Measurements from ENCODE around the gene SIPA1L3.

The SIPA1L3 gene

DNA sequence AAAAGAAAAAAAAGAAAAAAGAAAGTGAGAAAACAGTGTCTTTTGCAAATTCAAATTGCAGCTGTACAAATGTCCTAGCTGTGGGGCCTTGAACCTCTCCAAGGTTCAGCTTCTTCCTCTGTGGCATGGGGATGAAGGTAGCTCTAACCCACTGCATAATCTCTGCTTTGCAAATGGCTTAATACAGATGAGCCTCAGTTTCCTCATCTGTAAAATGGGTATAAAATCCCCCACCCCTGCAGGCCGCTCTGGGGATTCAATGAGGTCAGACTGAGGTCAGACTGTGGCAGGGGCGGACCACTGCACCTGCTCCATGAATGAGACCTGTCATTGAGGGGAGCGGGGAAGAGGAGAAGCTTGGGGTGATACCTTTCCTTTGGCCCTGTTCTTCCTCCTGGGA lies 311.2 kb downstream of the SIPA1L3 start:
- Histone ChIP-seq H3K9me3 (ENCODE audit: control extremely low read depth in 1 of 5, control insufficient read depth in 4 of 5, insufficient read depth in 2 of 5, low read depth in 1 of 5, low read length in 4 of 5) (no peaks in the 10 kb centered on the region), H3K27me3 (replicated peaks in 2 of 5; ENCODE audit: control insufficient read depth in 4 of 5, insufficient read depth in 5 of 5, low read length in 4 of 5) (peaks cover 5 to 45% (median 7%) of the 10 kb centered on the region in 5 experiments), H3K4me3 (ENCODE audit: control insufficient read depth in 1 of 7, extremely low read depth in 1 of 7, insufficient read depth in 4 of 7, low read depth in 2 of 7, low read length in 6 of 7) (no peak overlapping the region), H3K4me1 (ENCODE audit: control extremely low read depth in 1 of 4, control insufficient read depth in 4 of 4, insufficient read depth in 4 of 4, low read length in 3 of 4) (peaks cover 0 to 22% (median 13%) of the 10 kb centered on the region in 4 experiments), H3K36me3 (ENCODE audit: control insufficient read depth in 4 of 4, insufficient read depth in 4 of 4, low read length in 3 of 4) (no peaks in the 10 kb centered on the region), H3K27ac (ENCODE audit: insufficient read depth in 1 of 2, low read depth in 1 of 2, low read length in 2 of 2, poor library complexity in 1 of 2, severe bottlenecking in 2 of 2) (no peak overlapping the region)
- CTCF ChIA-PET: no interaction called here
- POLR2A ChIA-PET: no interaction called here
- DNase-seq: no peak
- 95% methylated on average over 3 of the region's 3 CpGs for whole genome bisulfite sequencing (ENCODE audit: insufficient coverage)

DNA sequence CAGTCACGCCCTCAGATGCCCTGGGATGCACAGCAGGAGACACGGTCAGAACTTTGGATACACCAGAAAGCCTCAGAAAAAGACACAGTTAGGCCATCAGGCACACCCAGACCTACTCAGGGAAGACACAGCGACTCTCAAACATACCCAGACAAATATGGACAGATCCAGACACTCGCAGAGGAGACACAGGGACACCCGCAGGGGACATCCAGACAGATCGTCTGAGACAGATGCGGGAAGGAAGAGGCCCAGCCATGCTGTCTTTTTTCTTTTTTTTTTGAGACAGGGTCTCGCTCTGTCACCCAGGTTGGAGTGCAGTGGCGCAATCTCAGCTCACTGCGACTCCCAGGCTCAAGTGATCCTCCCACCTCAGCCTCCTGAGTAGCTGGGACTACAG lies 312.2 kb downstream of the SIPA1L3 start:
- 90% methylated on average over 7 of the region's 10 CpGs for WGBS (ENCODE audit: insufficient coverage)
- no peak for DNase-seq
- ChIA-PET CTCF (interaction anchor here (1.0 kb wide), 1 partner anchor 77 kb away, joined by 3 read pairs; no protein-coding TSS in a partner anchor), POLR2A (no interaction called here)
- Histone ChIP-seq H3K9me3 (ENCODE audit: control extremely low read depth in 1 of 5, control insufficient read depth in 4 of 5, insufficient read depth in 2 of 5, low read depth in 1 of 5, low read length in 4 of 5) (no peaks in the 10 kb centered on the region), H3K36me3 (ENCODE audit: control insufficient read depth in 4 of 4, insufficient read depth in 4 of 4, low read length in 3 of 4) (no peaks in the 10 kb centered on the region), H3K4me1 (ENCODE audit: control extremely low read depth in 1 of 4, control insufficient read depth in 4 of 4, insufficient read depth in 4 of 4, low read length in 3 of 4) (peaks cover 0 to 23% (median 15%) of the 10 kb centered on the region in 4 experiments), H3K27me3 (replicated peaks in 2 of 5; ENCODE audit: control insufficient read depth in 4 of 5, insufficient read depth in 5 of 5, low read length in 4 of 5) (peaks cover 7 to 51% (median 9%) of the 10 kb centered on the region in 5 experiments), H3K27ac (ENCODE audit: insufficient read depth in 1 of 2, low read depth in 1 of 2, low read length in 2 of 2, poor library complexity in 1 of 2, severe bottlenecking in 2 of 2) (no peak overlapping the region), H3K4me3 (ENCODE audit: control insufficient read depth in 1 of 7, extremely low read depth in 1 of 7, insufficient read depth in 4 of 7, low read depth in 2 of 7, low read length in 6 of 7) (no peak overlapping the region)

DNA sequence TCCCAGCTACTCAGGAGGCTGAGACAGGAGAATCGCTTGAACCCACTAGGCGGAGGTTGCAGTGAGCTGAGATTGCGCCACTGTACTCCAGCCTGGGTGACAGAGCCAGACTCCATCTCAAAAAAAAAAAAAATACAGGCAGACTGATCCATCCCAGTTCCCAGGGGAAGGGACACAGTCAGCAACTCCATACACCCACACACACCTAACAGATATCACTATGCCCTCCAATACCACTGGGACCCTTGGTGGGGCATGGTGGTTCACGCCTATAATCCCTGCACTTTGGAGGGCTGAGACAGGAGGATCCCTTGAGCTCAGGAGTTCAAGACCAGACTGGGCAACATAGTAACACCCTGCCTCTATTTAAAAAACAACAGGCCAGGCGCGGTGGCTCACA lies 314.4 kb downstream of the SIPA1L3 start:
- Histone ChIP-seq H3K27ac (ENCODE audit: insufficient read depth in 1 of 2, low read depth in 1 of 2, low read length in 2 of 2, poor library complexity in 1 of 2, severe bottlenecking in 2 of 2) (no peak overlapping the region), H3K36me3 (ENCODE audit: control insufficient read depth in 4 of 4, insufficient read depth in 4 of 4, low read length in 3 of 4) (no peaks in the 10 kb centered on the region), H3K4me3 (ENCODE audit: control insufficient read depth in 1 of 7, extremely low read depth in 1 of 7, insufficient read depth in 4 of 7, low read depth in 2 of 7, low read length in 6 of 7) (no peak overlapping the region), H3K4me1 (ENCODE audit: control extremely low read depth in 1 of 4, control insufficient read depth in 4 of 4, insufficient read depth in 4 of 4, low read length in 3 of 4) (peaks cover 0 to 23% (median 13%) of the 10 kb centered on the region in 4 experiments), H3K9me3 (ENCODE audit: control extremely low read depth in 1 of 5, control insufficient read depth in 4 of 5, insufficient read depth in 2 of 5, low read depth in 1 of 5, low read length in 4 of 5) (no peaks in the 10 kb centered on the region), H3K27me3 (replicated peaks in 2 of 5; ENCODE audit: control insufficient read depth in 4 of 5, insufficient read depth in 5 of 5, low read length in 4 of 5) (peaks cover 8 to 64% (median 12%) of the 10 kb centered on the region in 5 experiments)
- CTCF ChIA-PET: no interaction called here
- DNase-seq: no peak
- WGBS (ENCODE audit: insufficient coverage): 93% methylated on average over 5 of the region's 6 CpGs
- POLR2A ChIA-PET: no interaction called here

DNA sequence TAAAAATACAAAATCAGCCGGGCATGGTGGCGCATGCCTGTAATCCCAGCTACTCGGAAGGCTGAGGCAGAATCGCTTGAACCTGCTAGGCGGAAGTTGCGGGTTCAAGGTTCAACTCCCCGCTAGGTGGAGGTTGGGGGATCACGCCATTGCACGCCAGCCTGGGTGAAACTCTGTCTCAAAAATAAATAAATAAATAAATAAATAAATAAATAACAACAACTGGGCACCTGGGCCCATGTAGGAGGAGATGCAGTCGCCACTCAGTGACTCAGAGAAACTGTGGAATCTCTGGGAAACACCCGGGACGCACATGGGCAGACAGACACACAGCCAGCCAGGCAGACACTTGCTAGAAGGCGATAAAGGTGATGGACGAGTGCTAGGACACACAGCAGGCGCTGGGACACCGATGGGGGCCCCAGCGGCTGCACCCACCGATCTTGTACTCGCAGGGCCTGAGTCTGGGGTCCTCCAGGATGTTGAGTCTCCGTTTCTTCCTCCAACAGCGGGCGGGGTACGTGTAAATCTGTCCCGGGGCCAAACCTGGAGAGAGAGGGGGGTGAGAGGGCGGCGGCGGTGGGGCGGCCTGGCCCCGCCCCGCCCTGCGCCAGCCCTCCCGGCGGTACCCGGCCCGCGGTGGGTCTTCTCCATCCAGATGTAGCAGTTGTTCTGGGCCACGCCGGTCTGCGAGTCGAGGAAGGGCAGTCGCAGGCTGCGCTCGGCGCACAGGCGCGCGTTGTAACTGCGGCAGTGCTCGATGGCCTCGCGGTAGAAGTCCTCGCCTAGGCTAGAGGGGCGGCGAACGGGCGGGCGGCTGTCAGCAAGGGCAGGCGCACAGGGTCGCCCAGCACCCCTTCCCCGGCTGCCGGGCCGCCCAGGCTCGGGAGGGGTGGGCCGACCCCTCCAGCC lies 315.2 kb downstream of the SIPA1L3 start:
- no peak for DNase-seq
- ChIA-PET CTCF (no interaction called here), POLR2A (no interaction called here)
- peaks cover 0 to 19% (median 13%) of the 10 kb centered on the region in 4 experiments for H3K4me1 ChIP-seq (ENCODE audit: control extremely low read depth in 1 of 4, control insufficient read depth in 4 of 4, insufficient read depth in 4 of 4, low read length in 3 of 4)
- peaks cover 8 to 66% (median 16%) of the 10 kb centered on the region in 5 experiments for H3K27me3 ChIP-seq (replicated peaks in 2 of 5; ENCODE audit: control insufficient read depth in 4 of 5, insufficient read depth in 5 of 5, low read length in 4 of 5)
- H3K27ac ChIP-seq (ENCODE audit: insufficient read depth in 1 of 2, low read depth in 1 of 2, low read length in 2 of 2, poor library complexity in 1 of 2, severe bottlenecking in 2 of 2): no peak overlapping the region
- no peaks in the 10 kb centered on the region for H3K9me3 ChIP-seq (ENCODE audit: control extremely low read depth in 1 of 5, control insufficient read depth in 4 of 5, insufficient read depth in 2 of 5, low read depth in 1 of 5, low read length in 4 of 5)
- WGBS (ENCODE audit: insufficient coverage): 47% methylated on average over 39 of the region's 64 CpGs
- no peak overlapping the region for H3K4me3 ChIP-seq (ENCODE audit: control insufficient read depth in 1 of 7, extremely low read depth in 1 of 7, insufficient read depth in 4 of 7, low read depth in 2 of 7, low read length in 6 of 7)
- H3K36me3 ChIP-seq (ENCODE audit: control insufficient read depth in 4 of 4, insufficient read depth in 4 of 4, low read length in 3 of 4): no peaks in the 10 kb centered on the region

DNA sequence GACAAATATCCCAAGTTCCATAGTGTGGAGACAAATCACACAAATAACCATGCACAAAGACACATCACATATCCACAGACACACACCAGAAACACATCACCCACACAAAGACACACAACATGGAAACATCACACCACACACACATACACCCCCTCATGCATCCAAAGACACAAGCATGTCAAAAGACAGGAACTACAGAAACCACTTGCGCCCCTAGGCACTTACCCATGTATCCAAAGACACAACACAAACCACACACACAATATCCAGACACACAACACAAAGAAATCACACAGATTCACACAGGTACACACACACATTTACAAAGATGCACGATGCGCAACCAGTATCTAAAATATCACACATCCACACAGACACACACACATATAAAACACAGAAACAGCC lies 316.1 kb downstream of the SIPA1L3 start:
- Histone ChIP-seq H3K4me1 (ENCODE audit: control extremely low read depth in 1 of 4, control insufficient read depth in 4 of 4, insufficient read depth in 4 of 4, low read length in 3 of 4) (peaks cover 0 to 19% (median 13%) of the 10 kb centered on the region in 4 experiments), H3K27me3 (replicated peaks in 2 of 5; ENCODE audit: control insufficient read depth in 4 of 5, insufficient read depth in 5 of 5, low read length in 4 of 5) (peaks cover 8 to 72% (median 23%) of the 10 kb centered on the region in 5 experiments), H3K9me3 (ENCODE audit: control extremely low read depth in 1 of 5, control insufficient read depth in 4 of 5, insufficient read depth in 2 of 5, low read depth in 1 of 5, low read length in 4 of 5) (no peaks in the 10 kb centered on the region), H3K4me3 (ENCODE audit: control insufficient read depth in 1 of 7, extremely low read depth in 1 of 7, insufficient read depth in 4 of 7, low read depth in 2 of 7, low read length in 6 of 7) (peak overlapping the region in 1 of 7 experiments; percentile 80), H3K27ac (ENCODE audit: insufficient read depth in 1 of 2, low read depth in 1 of 2, low read length in 2 of 2, poor library complexity in 1 of 2, severe bottlenecking in 2 of 2) (no peak overlapping the region), H3K36me3 (ENCODE audit: control insufficient read depth in 4 of 4, insufficient read depth in 4 of 4, low read length in 3 of 4) (no peaks in the 10 kb centered on the region)
- no peak for DNase-seq
- POLR2A ChIA-PET: no interaction called here
- WGBS (ENCODE audit: insufficient coverage): 89% methylated on average over 1 of the region's 3 CpGs
- CTCF ChIA-PET: no interaction called here

DNA sequence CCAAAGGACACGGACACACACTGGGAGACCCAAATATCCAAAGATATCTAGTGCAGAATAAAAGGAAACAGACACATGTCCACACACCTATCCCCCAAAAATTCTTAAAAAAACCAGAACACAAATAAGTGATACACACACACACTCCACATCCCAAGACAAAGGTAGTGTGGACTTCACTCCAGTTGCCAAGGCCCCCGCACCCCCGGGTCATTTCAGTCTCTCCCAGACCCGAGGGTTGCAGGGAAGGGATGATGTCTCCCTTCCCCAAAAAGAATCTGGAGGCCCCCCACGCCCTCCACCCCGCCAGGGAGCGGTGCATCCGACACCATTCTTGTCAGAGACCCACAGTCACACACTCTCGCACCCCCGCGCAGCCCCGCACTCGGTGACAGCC lies 316.6 kb downstream of the SIPA1L3 start:
- Histone ChIP-seq H3K27me3 (replicated peaks in 2 of 5; ENCODE audit: control insufficient read depth in 4 of 5, insufficient read depth in 5 of 5, low read length in 4 of 5) (peaks cover 8 to 74% (median 23%) of the 10 kb centered on the region in 5 experiments), H3K4me1 (ENCODE audit: control extremely low read depth in 1 of 4, control insufficient read depth in 4 of 4, insufficient read depth in 4 of 4, low read length in 3 of 4) (peaks cover 0 to 21% (median 14%) of the 10 kb centered on the region in 4 experiments), H3K4me3 (ENCODE audit: control insufficient read depth in 1 of 7, extremely low read depth in 1 of 7, insufficient read depth in 4 of 7, low read depth in 2 of 7, low read length in 6 of 7) (peak overlapping the region in 6 of 7 experiments; percentile 19 to 80 (median 54)), H3K27ac (ENCODE audit: insufficient read depth in 1 of 2, low read depth in 1 of 2, low read length in 2 of 2, poor library complexity in 1 of 2, severe bottlenecking in 2 of 2) (no peak overlapping the region), H3K36me3 (ENCODE audit: control insufficient read depth in 4 of 4, insufficient read depth in 4 of 4, low read length in 3 of 4) (no peaks in the 10 kb centered on the region), H3K9me3 (ENCODE audit: control extremely low read depth in 1 of 5, control insufficient read depth in 4 of 5, insufficient read depth in 2 of 5, low read depth in 1 of 5, low read length in 4 of 5) (no peaks in the 10 kb centered on the region)
- 10% methylated on average over 8 of the region's 13 CpGs for WGBS (ENCODE audit: insufficient coverage)
- CTCF ChIA-PET: no interaction called here
- DNase-seq: no peak
- POLR2A ChIA-PET: no interaction called here

All from common myeloid progenitor, CD34-positive (primary cell).